Gastroesophageal sphincter (tissue), 4 donors: ENCODE data around the gene ARHGAP21. TPM values are rescaled to one million over a fixed set of nuclear protein-coding genes. Genes with fewer than 3 reads are reported as not detected.

Source experiments
- ATAC-seq: fragments of 150-250 bp; one replicate; pipeline ENCODE4 v1.9.1; 2016; ENCODE audit warnings: mild to moderate bottlenecking, moderate library complexity
- H3K27ac ChIP-seq, 4 donors: fragments of 200-600 bp; sonication (generic) in 3 of 4; 1 replicate in 3 of 4; 2 replicates in 1 of 4; pipeline ENCODE4 v1.5.1; 2016 to 2019
- H3K27me3 ChIP-seq: fragments of 200-600 bp; sonication (generic); one replicate; pipeline ENCODE4 v1.5.1; 2019
- H3K36me3 ChIP-seq, 2 donors: fragments of 200-600 bp; sonication (generic); one replicate each; pipeline ENCODE4 v1.5.1; 2019; ENCODE audit warnings: control low read depth in 1 of 2
- H3K4me1 ChIP-seq, 3 donors: fragments of 200-600 bp; sonication (generic); 1 replicate in 2 of 3; 2 replicates in 1 of 3; pipeline ENCODE4 v1.5.1; 2016 to 2019; ENCODE audit warnings: control low read depth in 2 of 3
- H3K4me3 ChIP-seq, 2 donors: fragments of 200-600 bp; sonication (generic); one replicate each; pipeline ENCODE4 v1.5.1; 2019; ENCODE audit warnings: mild to moderate bottlenecking in 1 of 2, moderate library complexity in 1 of 2
- H3K9me3 ChIP-seq, 3 donors: fragments of 200-600 bp; sonication (generic); one replicate each; pipeline ENCODE4 v1.5.1; 2017 to 2019; ENCODE audit warnings: control low read depth in 2 of 3
- CTCF ChIP-seq, 4 experiments: fragments of 200-600 bp in 2 of 4; fragments of 450-650 bp in 2 of 4; sonication (generic) in 1 of 4; IDR thresholded peaks; one replicate each; pipeline ENCODE4 v1.5.1; 2017 to 2019; ENCODE audit warnings: antibody characterized with exemption in 4 of 4, mild to moderate bottlenecking in 2 of 4, moderate library complexity in 2 of 4
- EP300 ChIP-seq: sonication (generic); formaldehyde crosslinking; IDR thresholded peaks from one replicate; pipeline ENCODE4 v1.6.1; 2017; ENCODE audit warnings: antibody characterized with exemption, mild to moderate bottlenecking
- POLR2A ChIP-seq, 2 donors: fragments of 450-650 bp; IDR thresholded peaks; one replicate each; pipeline ENCODE4 v1.6.1; 2017; ENCODE audit warnings: antibody characterized with exemption in 2 of 2, mild to moderate bottlenecking in 2 of 2, moderate library complexity in 1 of 2
- POLR2AphosphoS5 ChIP-seq: sonication (generic); formaldehyde crosslinking; IDR thresholded peaks from one replicate; pipeline ENCODE4 v1.6.1; 2017; ENCODE audit warnings: antibody characterized with exemption
- WGBS, 2 donors: methylation state at CpG; one replicate each; pipeline ENCODE4 v1.1.5; 2018; ENCODE audit warnings: low coverage in 1 of 2; 5-methylcytosine and 5-hydroxymethylcytosine counted together
- total RNA-seq, 4 donors: library from RNA; depleted of rRNA; stranded (reverse); fragments of >200 nt; gene quantifications; one replicate each; pipeline ENCODE4 v1.1.0, GENCODE V29; 2016

The ARHGAP21 gene
- total RNA-seq, 4 donors from 2014 or later: 55.3 to 76.7 (median 66.4) TPM

- H3K4me1 ChIP-seq: peaks cover 0 to 18% (median 9%) of the 10 kb centered on the region in 3 donors
- H3K27ac ChIP-seq: no peak overlapping the region
- TF ChIP-seq POLR2A (IDR thresholded peaks at IDR 0.05): no peak
- no peak for TF ChIP-seq POLR2AphosphoS5
- H3K4me3 ChIP-seq: no peak overlapping the region
- ATAC-seq: no peak
- no peaks in the 10 kb centered on the region for H3K9me3 ChIP-seq
- no peaks in the 10 kb centered on the region for H3K27me3 ChIP-seq
- H3K36me3 ChIP-seq: no peaks in the 10 kb centered on the region
- WGBS, 2 donors: 54 to 61% methylated on average over 3 of the region's 3 CpGs
These were observed 42.8 kb downstream of the ARHGAP21 start for GRCh38 chr10:24680647-24681524.

- H3K36me3 ChIP-seq: no peaks in the 10 kb centered on the region
- 92 to 100% methylated on average over 2 of the region's 2 CpGs for WGBS, 2 donors
- no peak for ATAC-seq
- H3K27ac ChIP-seq: no peak overlapping the region
- TF ChIP-seq CTCF (IDR thresholded peaks at IDR 0.05): no peak
- no peak for TF ChIP-seq POLR2AphosphoS5
- TF ChIP-seq POLR2A (IDR thresholded peaks at IDR 0.05): no peak
- TF ChIP-seq EP300: no peak
- no peaks in the 10 kb centered on the region for H3K27me3 ChIP-seq
- no peaks in the 10 kb centered on the region for H3K9me3 ChIP-seq
- no peak overlapping the region for H3K4me3 ChIP-seq
- H3K4me1 ChIP-seq: peaks cover 0 to 15% (median 9%) of the 10 kb centered on the region in 3 donors
These were observed 44.9 kb downstream of the ARHGAP21 start for GRCh38 chr10:24678757-24679156.

GRCh38 chr10:24674892-24675632 lies 48.6 kb downstream of the ARHGAP21 start:
- Histone ChIP-seq H3K9me3 (no peaks in the 10 kb centered on the region), H3K36me3 (no peaks in the 10 kb centered on the region), H3K4me1 (peaks cover 0 to under 1% (median 0%) of the 10 kb centered on the region in 3 donors), H3K27me3 (no peaks in the 10 kb centered on the region), H3K27ac (no peak overlapping the region), H3K4me3 (no peak overlapping the region)
- ATAC-seq: no peak
- 89 to 93% methylated on average over 3 to 5 of the region's 5 CpGs for WGBS, 2 donors
- no peak for TF ChIP-seq EP300
- TF ChIP-seq POLR2AphosphoS5: no peak
- TF ChIP-seq POLR2A (IDR thresholded peaks at IDR 0.05): no peak
- no peak for TF ChIP-seq CTCF (IDR thresholded peaks at IDR 0.05)

- H3K27ac ChIP-seq: no peak overlapping the region
- no peak for ATAC-seq
- TF ChIP-seq EP300: no peak
- TF ChIP-seq POLR2A (IDR thresholded peaks at IDR 0.05): no peak
- TF ChIP-seq POLR2AphosphoS5: no peak
- TF ChIP-seq CTCF (IDR thresholded peaks at IDR 0.05): no peak
- H3K27me3 ChIP-seq: no peaks in the 10 kb centered on the region
- H3K4me3 ChIP-seq: no peak overlapping the region
- peaks cover 0 to 6% of the 10 kb centered on the region in 2 donors for H3K36me3 ChIP-seq
- WGBS, 2 donors: 78 to 88% methylated on average over 3 of the region's 3 CpGs
- no peaks in the 10 kb centered on the region for H3K9me3 ChIP-seq
- H3K4me1 ChIP-seq: peaks cover 0 to 8% (median 0%) of the 10 kb centered on the region in 3 donors
These were observed 52.6 kb downstream of the ARHGAP21 start for GRCh38 chr10:24670964-24671670.

GRCh38 chr10:24669285-24669852 lies 54.3 kb downstream of the ARHGAP21 start:
- Histone ChIP-seq H3K4me3 (no peak overlapping the region), H3K4me1 (peaks cover 0 to 8% (median 0%) of the 10 kb centered on the region in 3 donors), H3K9me3 (no peaks in the 10 kb centered on the region), H3K27ac (no peak overlapping the region), H3K36me3 (peaks cover 0 to 6% of the 10 kb centered on the region in 2 donors), H3K27me3 (no peaks in the 10 kb centered on the region)
- TF ChIP-seq POLR2AphosphoS5: no peak
- no peak for TF ChIP-seq EP300
- no peak for TF ChIP-seq POLR2A (IDR thresholded peaks at IDR 0.05)
- TF ChIP-seq CTCF (IDR thresholded peaks at IDR 0.05): no peak
- ATAC-seq: no peak
- 81 to 93% methylated on average over 6 of the region's 6 CpGs for WGBS, 2 donors
